ENCODE results near the gene RASSF8.

DNA sequence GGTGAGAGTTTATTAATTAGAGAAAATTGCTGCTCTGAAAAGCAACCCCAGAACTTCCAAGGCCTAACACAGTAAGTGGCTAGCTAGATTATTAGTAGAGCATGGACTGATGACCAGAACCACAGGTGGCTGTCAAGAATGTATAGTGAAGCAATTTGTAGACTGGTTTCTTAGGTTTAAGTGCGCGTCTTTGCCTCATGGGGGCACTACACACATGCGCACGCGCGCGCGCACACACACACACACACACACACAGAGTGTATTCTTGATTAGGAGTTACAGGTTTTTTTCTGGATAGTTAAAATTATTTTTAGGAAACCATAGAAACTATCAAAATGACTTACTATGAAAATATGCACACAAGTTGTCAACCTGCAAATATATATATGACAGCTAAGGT lies 99.8 kb downstream of the RASSF8 start:
- no peak for TF ChIP-seq ZNF274 (IDR thresholded peaks at IDR 0.05; ENCODE audit: low read depth, low read length)
- TF ChIP-seq, protein P1, sequence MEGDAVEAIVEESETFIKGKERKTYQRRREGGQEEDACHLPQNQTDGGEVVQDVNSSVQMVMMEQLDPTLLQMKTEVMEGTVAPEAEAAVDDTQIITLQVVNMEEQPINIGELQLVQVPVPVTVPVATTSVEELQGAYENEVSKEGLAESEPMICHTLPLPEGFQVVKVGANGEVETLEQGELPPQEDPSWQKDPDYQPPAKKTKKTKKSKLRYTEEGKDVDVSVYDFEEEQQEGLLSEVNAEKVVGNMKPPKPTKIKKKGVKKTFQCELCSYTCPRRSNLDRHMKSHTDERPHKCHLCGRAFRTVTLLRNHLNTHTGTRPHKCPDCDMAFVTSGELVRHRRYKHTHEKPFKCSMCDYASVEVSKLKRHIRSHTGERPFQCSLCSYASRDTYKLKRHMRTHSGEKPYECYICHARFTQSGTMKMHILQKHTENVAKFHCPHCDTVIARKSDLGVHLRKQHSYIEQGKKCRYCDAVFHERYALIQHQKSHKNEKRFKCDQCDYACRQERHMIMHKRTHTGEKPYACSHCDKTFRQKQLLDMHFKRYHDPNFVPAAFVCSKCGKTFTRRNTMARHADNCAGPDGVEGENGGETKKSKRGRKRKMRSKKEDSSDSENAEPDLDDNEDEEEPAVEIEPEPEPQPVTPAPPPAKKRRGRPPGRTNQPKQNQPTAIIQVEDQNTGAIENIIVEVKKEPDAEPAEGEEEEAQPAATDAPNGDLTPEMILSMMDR (IDR thresholded peaks at IDR 0.05 in 2 of 3, conservative IDR thresholded peaks at IDR 0.05 in 1 of 3; ENCODE audit: borderline replicate concordance in 1 of 3, insufficient read depth in 1 of 3, low read depth in 2 of 3, low read length in 2 of 3) = peak; percentile 25 to 78 (median 72); a peak in 5 of 6 replicates
- no peak for TF ChIP-seq EZH2phosphoT487 (IDR thresholded peaks at IDR 0.05; ENCODE audit: borderline replicate concordance)
- no peak for TF ChIP-seq YY1 (IDR thresholded peaks at IDR 0.05; ENCODE audit: extremely low read depth, insufficient replicate concordance, low read depth, low read length)
- TF ChIP-seq EGR1 (IDR thresholded peaks at IDR 0.05; ENCODE audit: low read depth) = no peak
- TF ChIP-seq TCF7L2 (IDR thresholded peaks at IDR 0.05; ENCODE audit: borderline replicate concordance, extremely low read depth, insufficient read depth, insufficient read length) = no peak
- TF ChIP-seq POLR2A (IDR thresholded peaks at IDR 0.05; ENCODE audit: borderline replicate concordance, extremely low read depth, insufficient read depth, insufficient read length) = no peak
- no peak for TF ChIP-seq EZH2 (IDR thresholded peaks at IDR 0.05)
- TF ChIP-seq POLR2AphosphoS5 (IDR thresholded peaks at IDR 0.05; ENCODE audit: low read depth, low read length) = no peak
- TF ChIP-seq, protein P2, sequence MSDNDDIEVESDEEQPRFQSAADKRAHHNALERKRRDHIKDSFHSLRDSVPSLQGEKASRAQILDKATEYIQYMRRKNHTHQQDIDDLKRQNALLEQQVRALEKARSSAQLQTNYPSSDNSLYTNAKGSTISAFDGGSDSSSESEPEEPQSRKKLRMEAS (IDR thresholded peaks at IDR 0.05) = no peak
- TF ChIP-seq CBX3 (IDR thresholded peaks at IDR 0.05; ENCODE audit: low read depth) = no peak
- TF ChIP-seq SIN3A (IDR thresholded peaks at IDR 0.05; ENCODE audit: low read depth) = no peak
- TF ChIP-seq, protein P3, sequence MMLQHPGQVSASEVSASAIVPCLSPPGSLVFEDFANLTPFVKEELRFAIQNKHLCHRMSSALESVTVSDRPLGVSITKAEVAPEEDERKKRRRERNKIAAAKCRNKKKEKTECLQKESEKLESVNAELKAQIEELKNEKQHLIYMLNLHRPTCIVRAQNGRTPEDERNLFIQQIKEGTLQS (IDR thresholded peaks at IDR 0.05) = no peak

Measured in HCT116 (cell line).